GM23248 (cell line): ENCODE results near the gene CKS1B. TPM values are rescaled to one million over a fixed set of nuclear protein-coding genes. Genes with fewer than 3 reads are reported as not detected.

ENCODE experiments used
- DNase-seq: peaks from one replicate; pipeline ENCODE4 v3.0.0-alpha.2; 2015
- H2AFZ ChIP-seq: fragments of 200-600 bp; sonication (generic); 2 replicates; pipeline ENCODE4 v1.6.1; 2016; ENCODE audit warnings: antibody characterized with exemption
- H3F3A ChIP-seq: fragments of 200-600 bp; sonication (generic); 2 replicates; pipeline ENCODE4 v1.6.1; 2016; ENCODE audit warnings: mild to moderate bottlenecking, antibody characterized with exemption, mixed run types; ENCODE audit not compliant: insufficient read depth
- H3K27ac ChIP-seq: fragments of 200-600 bp; sonication (generic); 2 replicates; pipeline ENCODE4 v1.5.1; 2016; ENCODE audit warnings: mild to moderate bottlenecking
- H3K27me3 ChIP-seq: fragments of 200-600 bp; sonication (generic); replicated peaks from 2 replicates; pipeline ENCODE4 v1.6.1; 2016; ENCODE audit warnings: mild to moderate bottlenecking; ENCODE audit not compliant: insufficient read depth
- H3K36me3 ChIP-seq: fragments of 200-600 bp; sonication (generic); 2 replicates; pipeline ENCODE4 v1.6.1; 2016; ENCODE audit warnings: low read depth, mild to moderate bottlenecking
- H3K4me1 ChIP-seq: fragments of 200-600 bp; sonication (generic); 2 replicates; pipeline ENCODE4 v1.6.1; 2016; ENCODE audit warnings: mild to moderate bottlenecking; ENCODE audit not compliant: insufficient read depth
- H3K4me2 ChIP-seq: fragments of 200-600 bp; sonication (generic); one replicate; pipeline ENCODE4 v1.6.1; 2016; ENCODE audit warnings: mild to moderate bottlenecking; ENCODE audit not compliant: unreplicated experiment
- H3K4me3 ChIP-seq: fragments of 200-600 bp; sonication (generic); 2 replicates; pipeline ENCODE4 v1.5.1; 2016; ENCODE audit warnings: mild to moderate bottlenecking
- H3K79me2 ChIP-seq: fragments of 200-600 bp; sonication (generic); 2 replicates; pipeline ENCODE4 v1.6.1; 2016; ENCODE audit warnings: mild to moderate bottlenecking; ENCODE audit not compliant: insufficient read depth
- H3K9ac ChIP-seq: fragments of 200-600 bp; sonication (generic); 2 replicates; pipeline ENCODE4 v1.6.1; 2016; ENCODE audit warnings: mild to moderate bottlenecking
- H3K9me2 ChIP-seq: fragments of 200-600 bp; sonication (generic); 2 replicates; pipeline ENCODE4 v1.6.1; 2016; ENCODE audit warnings: mixed run types, mild to moderate bottlenecking, moderate library complexity; ENCODE audit not compliant: insufficient read depth
- H3K9me3 ChIP-seq: fragments of 200-600 bp; sonication (generic); one replicate; pipeline ENCODE4 v1.6.1; 2017; ENCODE audit warnings: low read depth
- H4K20me1 ChIP-seq: fragments of 200-600 bp; sonication (generic); 2 replicates; pipeline ENCODE4 v1.6.0; 2016; ENCODE audit not compliant: insufficient read depth
- EZH2 ChIP-seq: fragments of 200-600 bp; sonication (generic); IDR thresholded peaks from 2 replicates; pipeline ENCODE4 v1.6.1; 2018; ENCODE audit warnings: antibody characterized with exemption, mild to moderate bottlenecking; ENCODE audit not compliant: insufficient read depth, poor library complexity, severe bottlenecking
- EZH2phosphoT487 ChIP-seq: fragments of 200-600 bp; sonication (generic); IDR thresholded peaks from 2 replicates; pipeline ENCODE4 v1.6.1; 2018; ENCODE audit warnings: antibody characterized with exemption, moderate library complexity, mild to moderate bottlenecking, low read depth; ENCODE audit not compliant: insufficient read depth
- WGBS, 2 experiments: methylation state at CpG; one replicate each; pipeline ENCODE4 v1.1.6; 2015 to 2017; ENCODE audit warnings: low lambda C conversion rate in 2 of 2, low coverage in 1 of 2; ENCODE audit errors: missing lambda C conversion rate in 2 of 2; 5-methylcytosine and 5-hydroxymethylcytosine counted together
- in situ Hi-C: fragments of 300-500 bp; cut with MboI; formaldehyde crosslinking; loops from 2 replicates; pipeline ENCODE4 v1.15.0; 2020
- polyA plus RNA-seq: library from polyadenylated mRNA; unstranded; fragments of >200 nt; fragmentation: Nextera tagmentation; extraction: Ambion mirVana; gene quantifications from 2 replicates; pipeline ENCODE4 v1.2.1, GENCODE V29; 2016
- total RNA-seq: library from RNA; depleted of rRNA; stranded (reverse); fragments of >200 nt; shearing (Covaris generic); gene quantifications from 2 replicates; pipeline ENCODE4 v1.2.3, GENCODE V29; 2014

CKS1B gene
- total and polyA plus RNA-seq, 2 experiments from 2014 or later: 45.6 to 119 TPM

GRCh38 chr1:155013632-155014031 lies 39.2 kb downstream of the CKS1B start:
- H3K4me2 ChIP-seq: no peak overlapping the region
- H3K9me2 ChIP-seq: no peaks in the 10 kb centered on the region
- in situ Hi-C loops: no loop called here
- H3K36me3 ChIP-seq: no peaks in the 10 kb centered on the region
- H3K4me3 ChIP-seq: no peak overlapping the region
- no peaks in the 10 kb centered on the region for H3K27me3 ChIP-seq
- WGBS, 2 experiments: 66 to 72% methylated on average over 2 to 8 of the region's 8 CpGs
- H3K79me2 ChIP-seq: no peaks in the 10 kb centered on the region
- no peak overlapping the region for H3K27ac ChIP-seq
- no peaks in the 10 kb centered on the region for H3F3A ChIP-seq
- peaks cover 11% of the 10 kb centered on the region for H3K4me1 ChIP-seq
- no peak overlapping the region for H2AFZ ChIP-seq
- no peak overlapping the region for H3K9ac ChIP-seq
- no peak for DNase-seq
- H4K20me1 ChIP-seq: no peaks in the 10 kb centered on the region
- H3K9me3 ChIP-seq: no peaks in the 10 kb centered on the region
- TF ChIP-seq EZH2phosphoT487 (no peak), EZH2 (no peak)

GRCh38 chr1:155014709-155015508 lies 40.4 kb downstream of the CKS1B start:
- H3K4me1 ChIP-seq: peaks cover 11% of the 10 kb centered on the region
- no peaks in the 10 kb centered on the region for H3K9me2 ChIP-seq
- no peaks in the 10 kb centered on the region for H3K79me2 ChIP-seq
- 90 to 94% methylated on average over 14 to 31 of the region's 31 CpGs for WGBS, 2 experiments
- H3K27me3 ChIP-seq: no peaks in the 10 kb centered on the region
- in situ Hi-C loops: no loop called here
- no peak overlapping the region for H3K4me2 ChIP-seq
- H4K20me1 ChIP-seq: no peaks in the 10 kb centered on the region
- H3F3A ChIP-seq: no peaks in the 10 kb centered on the region
- TF ChIP-seq EZH2phosphoT487 (no peak), EZH2 (no peak)
- DNase-seq: no peak
- H3K36me3 ChIP-seq: no peaks in the 10 kb centered on the region
- H3K9ac ChIP-seq: no peak overlapping the region
- H3K4me3 ChIP-seq: no peak overlapping the region
- no peak overlapping the region for H2AFZ ChIP-seq
- no peaks in the 10 kb centered on the region for H3K9me3 ChIP-seq
- no peak overlapping the region for H3K27ac ChIP-seq

- H3K4me2 ChIP-seq: no peak overlapping the region
- no peak overlapping the region for H3K27ac ChIP-seq
- no peaks in the 10 kb centered on the region for H3K27me3 ChIP-seq
- peaks cover 11% of the 10 kb centered on the region for H3K4me1 ChIP-seq
- DNase-seq: no peak
- TF ChIP-seq EZH2phosphoT487 (no peak), EZH2 (no peak)
- H3K4me3 ChIP-seq: no peak overlapping the region
- H3K9me2 ChIP-seq: no peaks in the 10 kb centered on the region
- no peaks in the 10 kb centered on the region for H4K20me1 ChIP-seq
- H3K9ac ChIP-seq: no peak overlapping the region
- H3K36me3 ChIP-seq: no peaks in the 10 kb centered on the region
- H2AFZ ChIP-seq: no peak overlapping the region
- H3F3A ChIP-seq: no peaks in the 10 kb centered on the region
- in situ Hi-C loops: no loop called here
- H3K79me2 ChIP-seq: no peaks in the 10 kb centered on the region
- 85 to 88% methylated on average over 15 to 16 of the region's 16 CpGs for WGBS, 2 experiments
- no peaks in the 10 kb centered on the region for H3K9me3 ChIP-seq
These were observed 41.2 kb downstream of the CKS1B start for GRCh38 chr1:155015527-155016230.

- no peak for DNase-seq
- Histone ChIP-seq H3K9me3 (no peaks in the 10 kb centered on the region), H3K27me3 (no peaks in the 10 kb centered on the region), H3K27ac (no peak overlapping the region), H3K9me2 (no peaks in the 10 kb centered on the region), H2AFZ (no peak overlapping the region), H3F3A (no peaks in the 10 kb centered on the region), H3K4me2 (no peak overlapping the region), H3K9ac (no peak overlapping the region), H3K36me3 (no peaks in the 10 kb centered on the region), H4K20me1 (no peaks in the 10 kb centered on the region), H3K4me1 (peaks cover 11% of the 10 kb centered on the region), H3K4me3 (no peak overlapping the region), H3K79me2 (no peaks in the 10 kb centered on the region)
- no peak for TF ChIP-seq EZH2phosphoT487
- no peak for TF ChIP-seq EZH2
- in situ Hi-C loops: no loop called here
- 87 to 89% methylated on average over 19 to 25 of the region's 26 CpGs for WGBS, 2 experiments
These were observed 41.9 kb downstream of the CKS1B start for GRCh38 chr1:155016231-155016831.
